GM18526 (cell line): ENCODE measurements around the gene MAGIX.

Source experiments
- POLR2A ChIP-seq: IDR thresholded peaks from 3 replicates; pipeline ENCODE4 v1.6.1; 2011; ENCODE audit not compliant: insufficient read length; ENCODE audit errors: extremely low read depth

MAGIX gene

GRCh38 chrX:49163555-49164419 is 1.2 kb downstream of the MAGIX start:
- no peak for TF ChIP-seq POLR2A

GRCh38 chrX:49164589-49165360 is 2.2 kb downstream of the MAGIX start:
- no peak for TF ChIP-seq POLR2A

GRCh38 chrX:49165901-49166881 is 3.6 kb downstream of the MAGIX start:
- no peak for TF ChIP-seq POLR2A

- peak; percentile 43 for TF ChIP-seq POLR2A
Measured at GRCh38 chrX:49166914-49167739, 4.6 kb downstream of the MAGIX start.

- TF ChIP-seq POLR2A = no peak
Measured at GRCh38 chrX:49167740-49168108, 5.2 kb downstream of the MAGIX start.

- TF ChIP-seq POLR2A = peak; percentile 65
Measured at GRCh38 chrX:49171752-49172279, 9.3 kb downstream of the MAGIX start, which contains the start of gene PLP2. Gene PLP2, plus strand, starts transcription at chrX:49171898. Its CDS starts 103 bp downstream, at chrX:49172001.

- no peak for TF ChIP-seq POLR2A
Measured at GRCh38 chrX:49172280-49172780, 9.8 kb downstream of the MAGIX start.

- no peak for TF ChIP-seq POLR2A
Measured at GRCh38 chrX:49174723-49175122, 12.2 kb downstream of the MAGIX start.

GRCh38 chrX:49175435-49176274 is 13.1 kb downstream of the MAGIX start:
- peak; percentile 22 for TF ChIP-seq POLR2A

- TF ChIP-seq POLR2A = no peak
Measured at GRCh38 chrX:49176421-49177326, 14.1 kb downstream of the MAGIX start.

GRCh38 chrX:49177338-49177833 is 14.8 kb downstream of the MAGIX start:
- no peak for TF ChIP-seq POLR2A
